Smooth muscle cell (in vitro differentiated cells): ENCODE data around the gene SSBP2. TPM values are rescaled to one million over a fixed set of nuclear protein-coding genes. Genes with fewer than 3 reads are reported as not detected.

Experiments
- DNase-seq: peaks from one replicate; lab custom pipeline; 2025; ENCODE audit not compliant: unreplicated experiment; lab: John Stamatoyannopoulos, UW
- H2AFZ ChIP-seq: fragments of 200-600 bp; sonication (generic); 2 replicates; pipeline ENCODE4 v1.6.0; 2016; ENCODE audit warnings: antibody characterized with exemption, low read depth, mild to moderate bottlenecking
- H3F3A ChIP-seq: fragments of 200-600 bp; sonication (generic); 2 replicates; pipeline ENCODE4 v1.6.0; 2017; ENCODE audit warnings: antibody characterized with exemption, low read depth
- H3K27ac ChIP-seq: fragments of 200-600 bp; sonication (generic); 2 replicates; pipeline ENCODE4 v1.5.1; 2016; ENCODE audit warnings: low read depth, mild to moderate bottlenecking
- H3K27me3 ChIP-seq: fragments of 200-600 bp; sonication (generic); 2 replicates; pipeline ENCODE4 v1.6.1; 2016; ENCODE audit warnings: low read depth, mild to moderate bottlenecking
- H3K36me3 ChIP-seq: fragments of 200-600 bp; sonication (generic); 2 replicates; pipeline ENCODE4 v1.5.1; 2016; ENCODE audit warnings: low read depth
- H3K4me1 ChIP-seq: fragments of 200-600 bp; sonication (generic); 2 replicates; pipeline ENCODE4 v1.5.1; 2016; ENCODE audit warnings: low read depth
- H3K4me2 ChIP-seq: fragments of 200-600 bp; sonication (generic); 2 replicates; pipeline ENCODE4 v1.6.0; 2016; ENCODE audit warnings: mild to moderate bottlenecking
- H3K4me3 ChIP-seq: fragments of 200-600 bp; sonication (generic); 2 replicates; pipeline ENCODE4 v1.5.1; 2016; ENCODE audit warnings: mild to moderate bottlenecking
- H3K79me2 ChIP-seq: fragments of 200-600 bp; sonication (generic); 2 replicates; pipeline ENCODE4 v1.6.0; 2016; ENCODE audit warnings: low read depth, mild to moderate bottlenecking
- H3K9ac ChIP-seq: fragments of 200-600 bp; sonication (generic); 2 replicates; pipeline ENCODE4 v1.6.0; 2016; ENCODE audit warnings: low read depth
- H3K9me3 ChIP-seq: fragments of 200-600 bp; sonication (generic); replicated peaks from 2 replicates; pipeline ENCODE4 v1.5.1; 2016; ENCODE audit warnings: low read depth
- H4K20me1 ChIP-seq: fragments of 200-600 bp; sonication (generic); 2 replicates; pipeline ENCODE4 v1.6.0; 2016; ENCODE audit warnings: low read depth
- CTCF ChIP-seq: fragments of 200-600 bp; sonication (generic); IDR thresholded peaks from 2 replicates; pipeline ENCODE4 v1.5.1; 2017; ENCODE audit warnings: borderline replicate concordance, mild to moderate bottlenecking, antibody characterized with exemption; ENCODE audit not compliant: insufficient read depth, poor library complexity, severe bottlenecking
- WGBS: methylation state at CpG from one replicate; pipeline ENCODE4 v1.1.7; 2016; ENCODE audit warnings: low lambda C conversion rate; 5-methylcytosine and 5-hydroxymethylcytosine counted together
- polyA plus RNA-seq: library from polyadenylated mRNA; unstranded; fragments of >200 nt; fragmentation: Nextera tagmentation; extraction: Ambion mirVana; gene quantifications from 2 replicates; pipeline ENCODE4 v1.2.1, GENCODE V29; 2016
- total RNA-seq: library from RNA; depleted of rRNA; stranded (reverse); fragments of >200 nt; gene quantifications from 2 replicates; pipeline ENCODE4 v1.2.3, GENCODE V29; 2014

Gene SSBP2
- total and polyA plus RNA-seq, 2 experiments from 2014 or later: 44.0 to 48.0 TPM

- DNase-seq: no peak
- Histone ChIP-seq H3K4me3 (peak overlapping the region; percentile 62), H3K4me1 (peaks cover 5% of the 10 kb centered on the region), H3K27me3 (peaks cover 19% of the 10 kb centered on the region), H3F3A (no peaks in the 10 kb centered on the region), H2AFZ (peak overlapping the region; percentile 28), H3K4me2 (peak overlapping the region; percentile 90), H3K27ac (no peak overlapping the region), H3K36me3 (no peaks in the 10 kb centered on the region), H3K9me3 (no peaks in the 10 kb centered on the region), H3K79me2 (no peaks in the 10 kb centered on the region), H3K9ac (no peak overlapping the region), H4K20me1 (no peaks in the 10 kb centered on the region)
- TF ChIP-seq CTCF: no peak
- WGBS: 28% methylated on average over 10 of the region's 10 CpGs
Observed at GRCh38 chr5:81393430-81393782, 357.5 kb downstream of the SSBP2 start.

- DNase-seq: no peak
- Histone ChIP-seq H4K20me1 (no peaks in the 10 kb centered on the region), H2AFZ (no peak overlapping the region), H3K79me2 (no peaks in the 10 kb centered on the region), H3K27ac (no peak overlapping the region), H3K9ac (no peak overlapping the region), H3F3A (no peaks in the 10 kb centered on the region), H3K27me3 (peaks cover 17% of the 10 kb centered on the region), H3K4me1 (peaks cover 5% of the 10 kb centered on the region), H3K4me2 (no peak overlapping the region), H3K36me3 (no peaks in the 10 kb centered on the region), H3K9me3 (no peaks in the 10 kb centered on the region), H3K4me3 (no peak overlapping the region)
- TF ChIP-seq CTCF: no peak
Observed at GRCh38 chr5:81389025-81389424, 361.9 kb downstream of the SSBP2 start.

- 92% methylated on average over 4 of the region's 4 CpGs for WGBS
- H3K79me2 ChIP-seq: no peaks in the 10 kb centered on the region
- TF ChIP-seq CTCF: no peak
Observed at GRCh38 chr5:81388169-81388568, 362.7 kb downstream of the SSBP2 start.

GRCh38 chr5:81383867-81384266 lies 367.0 kb downstream of the SSBP2 start:
- no peaks in the 10 kb centered on the region for H3K27me3 ChIP-seq
- TF ChIP-seq CTCF: no peak
- DNase-seq: no peak
- no peak overlapping the region for H3K9ac ChIP-seq
- H3K27ac ChIP-seq: no peak overlapping the region
- no peaks in the 10 kb centered on the region for H3K9me3 ChIP-seq
- H3F3A ChIP-seq: no peaks in the 10 kb centered on the region
- no peaks in the 10 kb centered on the region for H3K36me3 ChIP-seq
- no peaks in the 10 kb centered on the region for H4K20me1 ChIP-seq
- H3K4me1 ChIP-seq: no peaks in the 10 kb centered on the region
- no peaks in the 10 kb centered on the region for H3K79me2 ChIP-seq
- H3K4me3 ChIP-seq: no peak overlapping the region
- no peak overlapping the region for H3K4me2 ChIP-seq
- H2AFZ ChIP-seq: no peak overlapping the region
- WGBS: 96% methylated on average over 2 of the region's 2 CpGs

More at GRCh38 chr5:81388169-81388568, 362.7 kb downstream of the SSBP2 start:
- Histone ChIP-seq H3K4me1 (no peaks in the 10 kb centered on the region), H3K4me2 (no peak overlapping the region), H3K27ac (no peak overlapping the region), H2AFZ (no peak overlapping the region), H3K4me3 (no peak overlapping the region), H3F3A (no peaks in the 10 kb centered on the region), H4K20me1 (no peaks in the 10 kb centered on the region), H3K9me3 (no peaks in the 10 kb centered on the region), H3K9ac (no peak overlapping the region), H3K27me3 (peaks cover 9% of the 10 kb centered on the region), H3K36me3 (no peaks in the 10 kb centered on the region)
- no peak for DNase-seq
